K562 (cell line): Measurements from ENCODE around the gene P2RX2. TPM values are rescaled to one million over a fixed set of nuclear protein-coding genes. Genes with fewer than 3 reads are reported as not detected.
A peak's percentile ranks its signal among the peaks of the same experiment; 100 is the strongest.

Experiments used
- ATAC-seq: fragments of 200-7000 bp; cut with Tn5 transposase; 3 replicates; pipeline ENCODE4 v1.9.1; 2020; ENCODE audit warnings: moderate library complexity
- BruUV-seq: library from RNA; stranded (reverse); fragments of 400-500 nt; replicated peaks from 2 replicates; lab custom pipeline; 2021; lab: Mats Ljungman, UMichigan
- CTCF ChIA-PET: fragments of 300-600 bp; formaldehyde crosslinking; extraction: SDS; loops from one replicate; lab custom pipeline; 2021; ENCODE audit warnings: low intra/inter-chr PET ratio; lab: Yijun Ruan, JAX
- POLR2A ChIA-PET: fragments of 300-600, 350-650 bp; sonication (Branson Sonifier 250); formaldehyde crosslinking; extraction: SDS; loops from one replicate; lab custom pipeline; 2021; ENCODE audit warnings: antibody characterized with exemption, inconsistent platforms; lab: Yijun Ruan, JAX
- DNase-seq, 4 experiments: peaks; one replicate each; pipeline versions ENCODE4 v3.0.0 to v3.0.0-alpha.2; 2011 to 2018; ENCODE audit warnings: low spot score in 3 of 4, mixed read lengths in 3 of 4; ENCODE audit errors: extremely low read depth in 1 of 4
- FAIRE-seq: peaks from 2 replicates; lab custom pipeline; 2011; peaks lifted over from hg19 to GRCh38; lab: Jason Lieb, UNC
- H2AFZ ChIP-seq: 2 replicates; pipeline ENCODE4 v1.6.0; 2011; ENCODE audit warnings: low read depth, low read length, control low read depth, inconsistent platforms
- H3K27ac ChIP-seq: fragments of 200-600 bp; 3 replicates; pipeline ENCODE4 v1.8.0; 2011; ENCODE audit warnings: low read depth, mild to moderate bottlenecking, control low read depth, inconsistent platforms, low read length, moderate library complexity, mixed read lengths; ENCODE audit errors: extremely low read depth
- H3K27me3 ChIP-seq, 2 experiments: fragments of 300-600 bp in 1 of 2; 2 replicates in 1 of 2; 3 replicates in 1 of 2; pipeline versions ENCODE4 v1.6.0 to v1.8.0; 2011; ENCODE audit warnings: inconsistent platforms in 2 of 2, low read length in 2 of 2, mild to moderate bottlenecking in 1 of 2, mixed read lengths in 1 of 2, moderate library complexity in 1 of 2; ENCODE audit not compliant: control insufficient read depth in 2 of 2, insufficient read depth in 2 of 2
- H3K36me3 ChIP-seq: fragments of 300-600 bp; 3 replicates; pipeline ENCODE4 v1.8.0; 2011; ENCODE audit warnings: mild to moderate bottlenecking, low read length, inconsistent platforms; ENCODE audit not compliant: control insufficient read depth, insufficient read depth
- H3K4me1 ChIP-seq, 2 experiments: fragments of 200-600 bp in 1 of 2; replicated peaks in 1 of 2; 2 replicates in 1 of 2; 3 replicates in 1 of 2; pipeline versions ENCODE4 v1.5.1 to v1.8.0; 2011; ENCODE audit warnings: inconsistent platforms in 2 of 2, low read length in 2 of 2, mild to moderate bottlenecking in 1 of 2, mixed read lengths in 1 of 2, moderate library complexity in 1 of 2; ENCODE audit not compliant: control insufficient read depth in 2 of 2, insufficient read depth in 2 of 2
- H3K4me2 ChIP-seq: 2 replicates; pipeline ENCODE4 v1.6.1; 2011; ENCODE audit warnings: low read length, control low read depth, inconsistent platforms, mixed read lengths; ENCODE audit not compliant: insufficient read depth
- H3K4me3 ChIP-seq: fragments of 200-600 bp; sonication (generic), shearing (Covaris generic); 2 replicates; pipeline ENCODE4 v1.5.1; 2016; ENCODE audit warnings: control low read depth, inconsistent platforms
- H3K79me2 ChIP-seq: fragments of 200-600 bp; 3 replicates; pipeline ENCODE4 v1.8.0; 2011; ENCODE audit warnings: low read length, inconsistent platforms; ENCODE audit not compliant: control insufficient read depth, insufficient read depth
- H3K9ac ChIP-seq, 2 experiments: 2 replicates each; pipeline versions ENCODE4 v1.6.0 to v1.6.1; 2011; ENCODE audit warnings: low read depth in 2 of 2, low read length in 2 of 2, control low read depth in 1 of 2, inconsistent platforms in 1 of 2, mild to moderate bottlenecking in 1 of 2, mixed read lengths in 1 of 2; ENCODE audit not compliant: insufficient read depth in 1 of 2
- H3K9me1 ChIP-seq: one replicate; pipeline ENCODE4 v1.6.0; 2011; ENCODE audit warnings: inconsistent platforms, mild to moderate bottlenecking, low read length, moderate library complexity; ENCODE audit not compliant: control insufficient read depth, insufficient read depth
- H3K9me3 ChIP-seq: replicated peaks from 2 replicates; pipeline ENCODE4 v1.5.1; 2011; ENCODE audit warnings: low read depth, low read length, inconsistent platforms; ENCODE audit not compliant: control insufficient read depth, insufficient read depth
- H4K20me1 ChIP-seq: replicated peaks from 2 replicates; pipeline ENCODE4 v1.6.1; 2011; ENCODE audit warnings: low read length, inconsistent platforms, mixed read lengths; ENCODE audit not compliant: control insufficient read depth, insufficient read depth
- GTF2F1 ChIP-seq: IDR thresholded peaks from 2 replicates; pipeline ENCODE4 v1.6.1; 2011; ENCODE audit warnings: low read depth, low read length, improper control_type of control experiment
- POLR2AphosphoS5 ChIP-seq: IDR thresholded peaks from 2 replicates; pipeline ENCODE4 v1.6.1; 2011; ENCODE audit warnings: mild to moderate bottlenecking, low read depth, low read length, moderate library complexity; ENCODE audit not compliant: control insufficient read depth, insufficient read depth
- POLR2G ChIP-seq: fragments of 200-400 bp; formaldehyde crosslinking; IDR thresholded peaks from 2 replicates; pipeline ENCODE4 v1.6.1; 2017; ENCODE audit warnings: low read depth, mild to moderate bottlenecking, antibody characterized with exemption, low read length, moderate library complexity
- ZNF12 ChIP-seq: sonication (generic); formaldehyde crosslinking; IDR thresholded peaks from 2 replicates; pipeline ENCODE4 v1.4.0; 2020; ENCODE audit warnings: mild to moderate bottlenecking, missing genetic modification reagents
- ZNF263 ChIP-seq: sonication (generic); formaldehyde crosslinking; IDR thresholded peaks from 2 replicates; pipeline ENCODE4 v1.8.0; 2022; ENCODE audit warnings: mild to moderate bottlenecking, missing genetic modification reagents, borderline replicate concordance
- WGBS: fragments of 100-300 bp; shearing (Covaris generic); methylation state at CpG from one replicate; pipeline ENCODE4 v1.1.6; 2016; ENCODE audit warnings: low coverage, mixed read lengths; ENCODE audit not compliant: insufficient coverage; ENCODE audit errors: missing lambda C conversion rate; 5-methylcytosine and 5-hydroxymethylcytosine counted together
- in situ Hi-C: fragments of 300-500 bp; cut with MboI; formaldehyde crosslinking; loops from 4 replicates; pipeline ENCODE4 v1.15.0; 2018; ENCODE audit warnings: inconsistent platforms, mixed read lengths
- intact Hi-C: fragments of 100-400 bp; cut with micrococcal nuclease; formaldehyde crosslinking; loops from 2 replicates; pipeline ENCODE4 v1.14.2; 2022
- polyA plus RNA-seq, 8 experiments: library from polyadenylated mRNA; depleted of rRNA in 4 of 8; stranded (reverse) in 5 of 8; unstranded in 3 of 8; fragments of >200 nt; fragmentation: Nextera tagmentation in 2 of 8; fragmentation: Illumina TruSeq in 1 of 8; extraction: Ambion mirVana in 2 of 8; extraction: Trizol in 1 of 8; gene quantifications; 2 replicates each; pipeline versions ENCODE4 v1.2.1 to v1.2.3, GENCODE V29; 2011 to 2014; ENCODE audit warnings: inconsistent platforms in 1 of 8, missing spikeins in 1 of 8
- total RNA-seq, 7 experiments: library from RNA; depleted of rRNA in 6 of 7; stranded (reverse); fragments of >200 nt in 6 of 7; fragmentation: Illumina TruSeq in 2 of 7; extraction: Trizol in 2 of 7; gene quantifications; 2 replicates each; pipeline versions ENCODE4 v1.2.1 to v1.2.3, GENCODE V29; 2011 to 2021; ENCODE audit warnings: low replicate concordance in 1 of 7

P2RX2 gene
- total and polyA plus RNA-seq, 9 of the 15 experiments (the other 6 are each of a cell fraction or from before 2014, with no cell fraction given), result not detected

GRCh38 chr12:132631666-132632065, 13.1 kb downstream of the P2RX2 start:
- in situ Hi-C loops (no loop called here), intact Hi-C loops (no loop called here)
- Histone ChIP-seq H3K27ac (no peak overlapping the region; the same call in 2 of the 3 replicates), H4K20me1 (no peaks in the 10 kb centered on the region), H2AFZ (no peak overlapping the region), H3K9me1 (peaks cover 5% of the 10 kb centered on the region), H3K79me2 (no peaks in the 10 kb centered on the region), H3K4me1 (0 out of 5 replicates have a peak, but pooled peaks cover 0 to 3% of the 10 kb centered on the region in 2 experiments), H3K4me2 (no peak overlapping the region), H3K9me3 (no peaks in the 10 kb centered on the region), H3K9ac (no peak overlapping the region), H3K4me3 (no peak overlapping the region), H3K27me3 (no peaks in the 10 kb centered on the region), H3K36me3 (peaks cover 90% of the 10 kb centered on the region)
- WGBS, result 91% methylated on average over 11 of the region's 11 CpGs
- no peak for ATAC-seq
- TF ChIP-seq POLR2G (peak; percentile 33; the same call in 1 of the 2 replicates), GTF2F1 (no peak), POLR2AphosphoS5 (peak; percentile 24; the same call in 1 of the 2 replicates)
- DNase-seq, result no peak
- POLR2A ChIA-PET, result interaction anchor here (0.6 kb wide), 1 partner anchor 36 kb away, joined by 3 read pairs; no protein-coding TSS in a partner anchor
- BruUV-seq, result no TSS peak
- CTCF ChIA-PET, result no interaction called here
- FAIRE-seq, result no peak

GRCh38 chr12:132632521-132633228, 14.1 kb downstream of the P2RX2 start:
- H3K36me3 ChIP-seq, result peaks cover 94% of the 10 kb centered on the region
- no peaks in the 10 kb centered on the region for H4K20me1 ChIP-seq
- FAIRE-seq (no peak), DNase-seq (no peak), ATAC-seq (no peak)
- TF ChIP-seq ZNF12 (CRISPR knock-in tag) (no peak), ZNF263 (CRISPR knock-in tag) (peak; percentile 84), POLR2G (peak; percentile 43; the same call in 1 of the 2 replicates)
- H3K9me1 ChIP-seq, result peaks cover 5% of the 10 kb centered on the region
- intact Hi-C loops, result no loop called here
- H2AFZ ChIP-seq, result no peak overlapping the region
- no peak overlapping the region for H3K4me3 ChIP-seq
- H3K27ac ChIP-seq, result no peak overlapping the region
- H3K27me3 ChIP-seq, result no peaks in the 10 kb centered on the region
- BruUV-seq, result no TSS peak
- 83% methylated on average over 14 of the region's 17 CpGs for WGBS
- no peaks in the 10 kb centered on the region for H3K9me3 ChIP-seq
- no peak overlapping the region for H3K4me2 ChIP-seq
- in situ Hi-C loops, result no loop called here
- POLR2A ChIA-PET, result interaction anchor here (0.7 to 1.2 kb wide), 2 partner anchors 23 to 25 kb away, joined by 3 to 4 read pairs; no protein-coding TSS in a partner anchor
- H3K79me2 ChIP-seq, result no peaks in the 10 kb centered on the region
- no peak overlapping the region for H3K9ac ChIP-seq
- H3K4me1 ChIP-seq, result 0 out of 5 replicates have a peak, but pooled peaks cover 0 to 3% of the 10 kb centered on the region in 2 experiments
- CTCF ChIA-PET, result no interaction called here
